Gastroesophageal sphincter (tissue), 3 donors: ENCODE data around the gene BANP.

Experiments used
- CTCF ChIP-seq, 4 experiments: fragments of 200-600 bp in 2 of 4; fragments of 450-650 bp in 2 of 4; sonication (generic) in 1 of 4; IDR thresholded peaks; one replicate each; pipeline ENCODE4 v1.5.1; 2017 to 2019; ENCODE audit warnings: antibody characterized with exemption in 4 of 4, mild to moderate bottlenecking in 2 of 4, moderate library complexity in 2 of 4
- POLR2A ChIP-seq, 2 donors: fragments of 450-650 bp; IDR thresholded peaks; one replicate each; pipeline ENCODE4 v1.6.1; 2017; ENCODE audit warnings: antibody characterized with exemption in 2 of 2, mild to moderate bottlenecking in 2 of 2, moderate library complexity in 1 of 2
- POLR2AphosphoS5 ChIP-seq: sonication (generic); formaldehyde crosslinking; IDR thresholded peaks from one replicate; pipeline ENCODE4 v1.6.1; 2017; ENCODE audit warnings: antibody characterized with exemption

DNA sequence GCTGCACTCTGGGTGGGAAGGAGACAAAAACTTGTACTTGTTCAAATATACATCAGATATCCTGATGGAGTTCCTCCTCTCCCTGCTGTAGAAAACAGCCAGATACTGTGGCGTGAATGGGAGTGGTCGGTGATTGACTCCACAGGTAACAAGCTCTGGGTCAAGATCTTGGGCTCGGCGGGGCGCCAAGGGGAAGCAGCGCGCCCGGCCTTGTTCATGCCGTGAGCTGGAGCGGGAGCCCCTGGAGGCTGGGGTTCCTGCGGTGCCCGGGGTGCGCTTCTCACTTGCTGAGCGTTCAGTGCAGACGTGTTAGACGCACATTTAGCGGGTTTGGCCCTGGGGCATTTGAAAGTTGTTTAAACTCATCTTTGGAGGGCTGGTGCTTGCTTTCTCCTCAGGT lies 44.4 kb downstream of the BANP start:
- TF ChIP-seq POLR2AphosphoS5, result no peak
- TF ChIP-seq POLR2A (IDR thresholded peaks at IDR 0.05), result no peak
- TF ChIP-seq CTCF (IDR thresholded peaks at IDR 0.05), result no peak
